HepG2 (cell line): ENCODE measurements around the gene COL9A3. TPM values are rescaled to one million over a fixed set of nuclear protein-coding genes. Genes with fewer than 3 reads are reported as not detected.

ENCODE experiments used
- ATAC-seq: fragments of 200-7000 bp; cut with Tn5 transposase; 3 replicates; pipeline ENCODE4 v1.9.1; 2020; ENCODE audit warnings: mild to moderate bottlenecking, moderate library complexity
- BruUV-seq: library from RNA; stranded (reverse); fragments of 400-500 nt; replicated peaks from 2 replicates; lab custom pipeline; 2021; lab: Mats Ljungman, UMichigan
- CTCF ChIA-PET: fragments of 300-600 bp; formaldehyde crosslinking; extraction: SDS; loops from one replicate; lab custom pipeline; 2021; ENCODE audit warnings: low total read pairs, inconsistent platforms, low intra/inter-chr PET ratio; lab: Yijun Ruan, JAX
- POLR2A ChIA-PET: fragments of 350-600 bp; sonication (Branson Sonifier 250); formaldehyde crosslinking; loops from one replicate; lab custom pipeline; 2020; ENCODE audit warnings: antibody characterized with exemption, inconsistent platforms; lab: Yijun Ruan, JAX
- DNase-seq: peaks from one replicate; pipeline ENCODE4 v3.0.0-alpha.2; 2015; ENCODE audit warnings: low spot score
- FAIRE-seq: peaks from 3 replicates; lab custom pipeline; 2011; peaks lifted over from hg19 to GRCh38; lab: Jason Lieb, UNC
- H2AFZ ChIP-seq: one replicate; pipeline ENCODE4 v1.6.1; 2011; ENCODE audit warnings: low read length, inconsistent platforms
- H3K27ac ChIP-seq: fragments of 300-600 bp; 3 replicates; pipeline ENCODE4 v1.8.0; 2011; ENCODE audit warnings: mixed run types, mild to moderate bottlenecking, mixed read lengths, low read length, inconsistent platforms; ENCODE audit not compliant: insufficient read depth; ENCODE audit errors: extremely low read length
- H3K27me3 ChIP-seq, 2 experiments: fragments of 200-600 bp in 1 of 2; 2 replicates in 1 of 2; 3 replicates in 1 of 2; pipeline versions ENCODE4 v1.6.0 to v1.8.0; 2011; ENCODE audit warnings: low read length in 2 of 2, mild to moderate bottlenecking in 2 of 2, moderate library complexity in 2 of 2, inconsistent platforms in 1 of 2; ENCODE audit not compliant: insufficient read depth in 2 of 2, control insufficient read depth in 1 of 2
- H3K36me3 ChIP-seq, 2 experiments: fragments of 200-600 bp in 1 of 2; replicated peaks in 1 of 2; 2 replicates in 1 of 2; 3 replicates in 1 of 2; pipeline versions ENCODE4 v1.5.1 to v1.8.0; 2011; ENCODE audit warnings: low read length in 2 of 2, inconsistent platforms in 1 of 2; ENCODE audit not compliant: insufficient read depth in 2 of 2, control insufficient read depth in 1 of 2
- H3K4me1 ChIP-seq: 2 replicates; pipeline ENCODE4 v1.5.1; 2012; ENCODE audit warnings: low read length, inconsistent platforms; ENCODE audit not compliant: insufficient read depth
- H3K4me2 ChIP-seq: 2 replicates; pipeline ENCODE4 v1.6.0; 2011; ENCODE audit warnings: low read depth, low read length, inconsistent platforms
- H3K4me3 ChIP-seq, 3 experiments: fragments of 200-600 bp in 1 of 3; sonication (generic), shearing (Covaris generic) in 1 of 3; replicated peaks in 1 of 3; 2 replicates each; pipeline ENCODE4 v1.5.1; 2011 to 2016; ENCODE audit warnings: low read length in 3 of 3, inconsistent platforms in 2 of 3, low read depth in 2 of 3, mild to moderate bottlenecking in 2 of 3, control low read depth in 1 of 3, mixed read lengths in 1 of 3; ENCODE audit not compliant: insufficient read depth in 1 of 3
- H3K79me2 ChIP-seq: one replicate; pipeline ENCODE4 v1.6.1; 2011; ENCODE audit warnings: low read length, inconsistent platforms; ENCODE audit not compliant: insufficient read depth
- H3K9ac ChIP-seq: 2 replicates; pipeline ENCODE4 v1.6.0; 2011; ENCODE audit warnings: mild to moderate bottlenecking, low read depth, low read length, inconsistent platforms; ENCODE audit not compliant: insufficient read depth
- H3K9me3 ChIP-seq: 2 replicates; pipeline ENCODE4 v1.5.1; 2012; ENCODE audit warnings: mild to moderate bottlenecking, low read length
- H4K20me1 ChIP-seq: 2 replicates; pipeline ENCODE4 v1.6.0; 2011; ENCODE audit warnings: inconsistent platforms, mild to moderate bottlenecking, low read length, moderate library complexity; ENCODE audit not compliant: insufficient read depth
- DPF2 ChIP-seq: sonication (generic); formaldehyde crosslinking; IDR thresholded peaks from 2 replicates; pipeline ENCODE4 v1.4.0; 2020; ENCODE audit warnings: mild to moderate bottlenecking, low read depth, missing genetic modification reagents, borderline replicate concordance
- EEA1 ChIP-seq: sonication (generic); formaldehyde crosslinking; IDR thresholded peaks from 2 replicates; pipeline ENCODE4 v1.5.1; 2020; ENCODE audit warnings: mild to moderate bottlenecking, missing genetic modification reagents, borderline replicate concordance
- HNRNPL ChIP-seq: fragments of 200-400 bp; formaldehyde crosslinking; IDR thresholded peaks from 2 replicates; pipeline ENCODE4 v1.6.1; 2017; ENCODE audit warnings: mild to moderate bottlenecking, low read depth, low read length
- KLF15 ChIP-seq: sonication (generic); formaldehyde crosslinking; IDR thresholded peaks from 2 replicates; pipeline ENCODE4 v1.8.1; 2023; ENCODE audit warnings: borderline replicate concordance, mild to moderate bottlenecking, inconsistent platforms, missing genetic modification reagents, mixed read lengths
- NCOA1 ChIP-seq: sonication (generic); formaldehyde crosslinking; IDR thresholded peaks from 2 replicates; pipeline ENCODE4 v1.9.0; 2021; ENCODE audit warnings: missing genetic modification reagents
- NFKB2 ChIP-seq: sonication (generic); formaldehyde crosslinking; IDR thresholded peaks from 2 replicates; pipeline ENCODE4 v1.4.0; 2020; ENCODE audit warnings: missing genetic modification reagents, borderline replicate concordance
- RNF2 ChIP-seq: fragments of 450-650 bp; conservative IDR thresholded peaks from 2 replicates; pipeline ENCODE4 v1.6.1; 2016; ENCODE audit warnings: low read depth
- RXRB ChIP-seq: IDR thresholded peaks from 2 replicates; pipeline ENCODE4 v1.6.1; 2016; ENCODE audit warnings: borderline replicate concordance, missing genetic modification reagents, missing compliant biosample characterization
- SAFB2 ChIP-seq: sonication (generic); formaldehyde crosslinking; IDR thresholded peaks from 2 replicates; pipeline ENCODE4 v1.5.1; 2020; ENCODE audit warnings: missing genetic modification reagents, low read depth, mild to moderate bottlenecking, borderline replicate concordance
- SKI ChIP-seq: fragments of 450-650 bp; IDR thresholded peaks from one replicate; pipeline ENCODE4 v1.6.1; 2018; ENCODE audit warnings: mild to moderate bottlenecking; ENCODE audit not compliant: partially characterized antibody
- TMF1 ChIP-seq: sonication (generic); formaldehyde crosslinking; IDR thresholded peaks from 2 replicates; pipeline ENCODE4 v1.8.1; 2022; ENCODE audit warnings: low read depth, missing genetic modification reagents
- ZMAT3 ChIP-seq: sonication (generic); formaldehyde crosslinking; conservative IDR thresholded peaks from 2 replicates; pipeline ENCODE4 v1.7.0; 2021; ENCODE audit warnings: missing genetic modification reagents
- ZNF660 ChIP-seq: sonication (generic); formaldehyde crosslinking; IDR thresholded peaks from 2 replicates; pipeline ENCODE4 v1.5.1; 2020; ENCODE audit warnings: mild to moderate bottlenecking, low read depth, missing genetic modification reagents, borderline replicate concordance
- ZNF672 ChIP-seq: sonication (generic); formaldehyde crosslinking; IDR thresholded peaks from 2 replicates; pipeline ENCODE4 v1.8.1; 2022; ENCODE audit warnings: missing genetic modification reagents
- ZNF768 ChIP-seq: sonication (generic); formaldehyde crosslinking; IDR thresholded peaks from 2 replicates; pipeline ENCODE4 v1.4.0; 2020; ENCODE audit warnings: missing genetic modification reagents
- WGBS: methylation state at CpG from one replicate; pipeline ENCODE4 v1.1.6; 2017; ENCODE audit warnings: low lambda C conversion rate; 5-methylcytosine and 5-hydroxymethylcytosine counted together
- in situ Hi-C: cut with HindIII; loops from 2 replicates; pipeline ENCODE4 v1.10.0; 2017; ENCODE audit warnings: low pct_unique_long_range_greater_than_20kb; ENCODE audit not compliant: extremely low pct_ligation_motif_present
- intact Hi-C: fragments of 100-400 bp; cut with micrococcal nuclease; formaldehyde crosslinking; loops from one replicate; pipeline ENCODE4 v1.10.0; 2022; ENCODE audit not compliant: unreplicated experiment
- polyA plus RNA-seq, 8 experiments: library from polyadenylated mRNA; depleted of rRNA in 3 of 8; stranded (reverse) in 7 of 8; unstranded in 1 of 8; fragments of >200 nt; fragmentation: Illumina TruSeq in 4 of 8; extraction: Trizol in 4 of 8; gene quantifications; 2 replicates each; pipeline versions ENCODE4 v1.2.1 to v1.2.3, GENCODE V29; 2011 to 2016; ENCODE audit warnings: low read depth in 4 of 8, missing spikeins in 1 of 8, mixed read lengths in 1 of 8; ENCODE audit not compliant: insufficient read depth in 1 of 8
- total RNA-seq, 5 experiments: library from RNA; depleted of rRNA; stranded (reverse); fragments of >200 nt; fragmentation: Illumina TruSeq; extraction: Trizol; gene quantifications; 2 replicates each; pipeline ENCODE4 v1.2.3, GENCODE V29; 2016; ENCODE audit warnings: low read depth in 1 of 5
- TF ChIP-seq, protein P1 (sequence below): sonication (generic); formaldehyde crosslinking; IDR thresholded peaks from 2 replicates; pipeline ENCODE4 v1.4.0; 2020; ENCODE audit warnings: missing genetic modification reagents
- TF ChIP-seq, protein P2 (sequence below): sonication (generic); formaldehyde crosslinking; IDR thresholded peaks from 2 replicates; pipeline ENCODE4 v1.4.0; 2020; ENCODE audit warnings: missing genetic modification reagents
- TF ChIP-seq, protein P3 (sequence below): sonication (generic); formaldehyde crosslinking; IDR thresholded peaks from 2 replicates; pipeline ENCODE4 v1.4.0; 2020; ENCODE audit warnings: missing genetic modification reagents

COL9A3 gene
- total and polyA plus RNA-seq, 2 of the 13 experiments (the other 11 are each of a cell fraction or from before 2014, with no cell fraction given), result 155 to 204 TPM

DNA sequence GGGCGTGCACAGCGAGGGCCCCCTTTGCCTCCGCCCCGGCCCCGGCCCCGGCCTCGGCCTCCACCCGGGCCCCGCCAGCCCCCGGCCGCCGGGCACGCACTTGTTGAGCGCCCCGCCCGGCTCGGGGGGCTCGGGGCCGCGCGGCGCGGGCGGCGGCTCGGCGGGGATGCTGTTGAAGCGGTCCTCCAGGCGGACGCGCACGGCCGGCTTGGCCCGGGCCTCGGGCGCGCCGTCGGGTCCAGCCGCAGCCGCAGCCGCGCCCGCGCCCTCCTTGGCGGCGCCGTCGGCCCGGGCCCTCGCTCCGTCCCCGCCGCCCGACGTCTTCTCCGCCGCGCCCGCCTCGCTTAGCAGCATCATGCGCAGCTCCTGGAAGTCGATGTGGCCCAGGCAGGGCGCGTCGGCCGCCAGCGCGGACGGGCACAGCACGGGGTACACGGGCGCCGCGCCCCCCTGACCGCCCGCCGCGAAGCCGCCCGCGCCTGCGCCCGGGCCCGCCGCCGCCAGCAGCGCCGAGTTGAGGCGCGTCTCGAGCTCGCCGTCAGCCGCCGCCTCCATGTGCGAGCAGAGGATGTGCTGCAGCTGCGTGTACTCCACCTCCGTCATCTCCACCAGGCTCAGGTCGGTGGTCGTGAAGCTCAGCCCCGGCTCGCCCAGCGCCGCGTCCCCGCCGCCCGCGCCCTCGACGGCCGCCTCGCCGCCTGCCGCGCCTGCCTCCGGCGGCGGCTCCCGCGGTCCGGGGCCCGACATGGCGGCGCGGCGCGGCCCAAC lies 44.3 kb downstream of the COL9A3 start:
- Histone ChIP-seq H3K4me2 (peak overlapping the region; percentile 86), H3K9ac (peak overlapping the region; percentile 72), H3K4me3 (peak overlapping the region; percentile 61 to 83 (median 77)), H3K9me3 (no peaks in the 10 kb centered on the region), H3K79me2 (peaks cover 10% of the 10 kb centered on the region), H2AFZ (no peak overlapping the region), H3K27ac (no peak overlapping the region), H3K36me3 (peaks cover 9 to 13% of the 10 kb centered on the region in 2 experiments; a peak in 4 of 5 replicates), H3K4me1 (peaks cover 44% of the 10 kb centered on the region), H4K20me1 (no peaks in the 10 kb centered on the region; the same call in 1 of the 2 replicates), H3K27me3 (peaks cover 0 to 11% of the 10 kb centered on the region in 2 experiments; a peak in 2 of 5 replicates)
- no peak for FAIRE-seq
- no peak for DNase-seq
- in situ Hi-C loops (no loop called here), intact Hi-C loops (loop anchor here (5.0 kb wide), 1 partner anchor 39 kb away; no protein-coding TSS in a partner anchor)
- peak; percentile 27; the same call in 2 of the 3 replicates for ATAC-seq
- ChIA-PET POLR2A (interaction anchor here (0.5 to 2.5 kb wide), 21 partner anchors 11 to 411 kb away, joined by 3 to 37 read pairs (median 8); partner anchors contain the start of genes ARFGAP1, GID8 and SLC17A9), CTCF (no interaction called here)
- WGBS, result under 1% methylated on average over 17 of the region's 129 CpGs
- no TSS peak for BruUV-seq
- TF ChIP-seq ZNF768 (CRISPR knock-in tag), result peak; percentile 35; the same call in 1 of the 2 replicates
- TF ChIP-seq DPF2, result no peak
- peak; percentile 63; the same call in 1 of the 2 replicates for TF ChIP-seq RNF2
- no peak for TF ChIP-seq NFKB2
- 0 out of 2 replicates have a peak, but pooled peaks have one; percentile 59 for TF ChIP-seq EEA1 (CRISPR knock-in tag)
- TF ChIP-seq SAFB2 (CRISPR knock-in tag), result no peak
- TF ChIP-seq SKI, result peak; percentile 82
- TF ChIP-seq, protein P1, sequence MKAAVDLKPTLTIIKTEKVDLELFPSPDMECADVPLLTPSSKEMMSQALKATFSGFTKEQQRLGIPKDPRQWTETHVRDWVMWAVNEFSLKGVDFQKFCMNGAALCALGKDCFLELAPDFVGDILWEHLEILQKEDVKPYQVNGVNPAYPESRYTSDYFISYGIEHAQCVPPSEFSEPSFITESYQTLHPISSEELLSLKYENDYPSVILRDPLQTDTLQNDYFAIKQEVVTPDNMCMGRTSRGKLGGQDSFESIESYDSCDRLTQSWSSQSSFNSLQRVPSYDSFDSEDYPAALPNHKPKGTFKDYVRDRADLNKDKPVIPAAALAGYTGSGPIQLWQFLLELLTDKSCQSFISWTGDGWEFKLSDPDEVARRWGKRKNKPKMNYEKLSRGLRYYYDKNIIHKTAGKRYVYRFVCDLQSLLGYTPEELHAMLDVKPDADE (CRISPR knock-in tag), result 0 out of 2 replicates have a peak, but pooled peaks have one; percentile 41
- TF ChIP-seq, protein P2, sequence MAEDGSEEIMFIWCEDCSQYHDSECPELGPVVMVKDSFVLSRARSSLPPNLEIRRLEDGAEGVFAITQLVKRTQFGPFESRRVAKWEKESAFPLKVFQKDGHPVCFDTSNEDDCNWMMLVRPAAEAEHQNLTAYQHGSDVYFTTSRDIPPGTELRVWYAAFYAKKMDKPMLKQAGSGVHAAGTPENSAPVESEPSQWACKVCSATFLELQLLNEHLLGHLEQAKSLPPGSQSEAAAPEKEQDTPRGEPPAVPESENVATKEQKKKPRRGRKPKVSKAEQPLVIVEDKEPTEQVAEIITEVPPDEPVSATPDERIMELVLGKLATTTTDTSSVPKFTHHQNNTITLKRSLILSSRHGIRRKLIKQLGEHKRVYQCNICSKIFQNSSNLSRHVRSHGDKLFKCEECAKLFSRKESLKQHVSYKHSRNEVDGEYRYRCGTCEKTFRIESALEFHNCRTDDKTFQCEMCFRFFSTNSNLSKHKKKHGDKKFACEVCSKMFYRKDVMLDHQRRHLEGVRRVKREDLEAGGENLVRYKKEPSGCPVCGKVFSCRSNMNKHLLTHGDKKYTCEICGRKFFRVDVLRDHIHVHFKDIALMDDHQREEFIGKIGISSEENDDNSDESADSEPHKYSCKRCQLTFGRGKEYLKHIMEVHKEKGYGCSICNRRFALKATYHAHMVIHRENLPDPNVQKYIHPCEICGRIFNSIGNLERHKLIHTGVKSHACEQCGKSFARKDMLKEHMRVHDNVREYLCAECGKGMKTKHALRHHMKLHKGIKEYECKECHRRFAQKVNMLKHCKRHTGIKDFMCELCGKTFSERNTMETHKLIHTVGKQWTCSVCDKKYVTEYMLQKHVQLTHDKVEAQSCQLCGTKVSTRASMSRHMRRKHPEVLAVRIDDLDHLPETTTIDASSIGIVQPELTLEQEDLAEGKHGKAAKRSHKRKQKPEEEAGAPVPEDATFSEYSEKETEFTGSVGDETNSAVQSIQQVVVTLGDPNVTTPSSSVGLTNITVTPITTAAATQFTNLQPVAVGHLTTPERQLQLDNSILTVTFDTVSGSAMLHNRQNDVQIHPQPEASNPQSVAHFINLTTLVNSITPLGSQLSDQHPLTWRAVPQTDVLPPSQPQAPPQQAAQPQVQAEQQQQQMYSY (CRISPR knock-in tag), result no peak
- peak; percentile 70; the same call in 1 of the 2 replicates for TF ChIP-seq ZMAT3 (CRISPR knock-in tag)
- no peak for TF ChIP-seq RXRB (CRISPR knock-in tag)
- TF ChIP-seq ZNF660 (CRISPR knock-in tag), result no peak
- 0 out of 2 replicates have a peak, but pooled peaks have one; percentile 21 for TF ChIP-seq ZNF672 (CRISPR knock-in tag)
- 0 out of 2 replicates have a peak, but pooled peaks have one; percentile 9 for TF ChIP-seq HNRNPL
- TF ChIP-seq NCOA1 (CRISPR knock-in tag), result no peak
- TF ChIP-seq KLF15 (CRISPR knock-in tag), result no peak
- TF ChIP-seq, protein P3, sequence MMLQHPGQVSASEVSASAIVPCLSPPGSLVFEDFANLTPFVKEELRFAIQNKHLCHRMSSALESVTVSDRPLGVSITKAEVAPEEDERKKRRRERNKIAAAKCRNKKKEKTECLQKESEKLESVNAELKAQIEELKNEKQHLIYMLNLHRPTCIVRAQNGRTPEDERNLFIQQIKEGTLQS (CRISPR knock-in tag), result 0 out of 2 replicates have a peak, but pooled peaks have one; percentile 51
- TF ChIP-seq TMF1 (CRISPR knock-in tag), result peak; percentile 85
